ENCODE measurements around the gene CAMTA1.

Gene CAMTA1

GRCh38 chr1:6864166-6864565 is 78.9 kb downstream of the CAMTA1 start:
- Histone ChIP-seq H3K27ac (ENCODE audit: low read length) (no peak overlapping the region), H3K4me3 (ENCODE audit: low read length in 2 of 2) (no peak overlapping the region), H3K9me3 (ENCODE audit: control insufficient read depth in 2 of 2, low read length in 2 of 2) (no peaks in the 10 kb centered on the region), H3K9ac (ENCODE audit: low read length in 2 of 2) (no peak overlapping the region), H3K4me1 (ENCODE audit: control insufficient read depth, insufficient read depth, low read length) (no peaks in the 10 kb centered on the region), H3K36me3 (ENCODE audit: control insufficient read depth in 2 of 2, insufficient read depth in 2 of 2, low read length in 2 of 2) (no peaks in the 10 kb centered on the region), H3K27me3 (ENCODE audit: control insufficient read depth in 1 of 2, insufficient read depth in 2 of 2, low read length in 2 of 2) (no peaks in the 10 kb centered on the region)

- Histone ChIP-seq H3K27ac (ENCODE audit: low read length) (no peak overlapping the region), H3K9me3 (ENCODE audit: control insufficient read depth in 2 of 2, low read length in 2 of 2) (no peaks in the 10 kb centered on the region), H3K9ac (ENCODE audit: low read length in 2 of 2) (no peak overlapping the region), H3K27me3 (ENCODE audit: control insufficient read depth in 1 of 2, insufficient read depth in 2 of 2, low read length in 2 of 2) (no peaks in the 10 kb centered on the region), H3K4me3 (ENCODE audit: low read length in 2 of 2) (no peak overlapping the region), H3K36me3 (ENCODE audit: control insufficient read depth in 2 of 2, insufficient read depth in 2 of 2, low read length in 2 of 2) (no peaks in the 10 kb centered on the region), H3K4me1 (ENCODE audit: control insufficient read depth, insufficient read depth, low read length) (no peaks in the 10 kb centered on the region)
These were observed 81.6 kb downstream of the CAMTA1 start for GRCh38 chr1:6866825-6867224.

GRCh38 chr1:6867321-6867720 is 82.1 kb downstream of the CAMTA1 start:
- no peak overlapping the region for H3K27ac ChIP-seq (ENCODE audit: low read length)
- no peaks in the 10 kb centered on the region for H3K27me3 ChIP-seq (ENCODE audit: control insufficient read depth in 1 of 2, insufficient read depth in 2 of 2, low read length in 2 of 2)
- no peaks in the 10 kb centered on the region for H3K4me1 ChIP-seq (ENCODE audit: control insufficient read depth, insufficient read depth, low read length)
- no peak overlapping the region for H3K9ac ChIP-seq (ENCODE audit: low read length in 2 of 2)
- no peaks in the 10 kb centered on the region for H3K36me3 ChIP-seq (ENCODE audit: control insufficient read depth in 2 of 2, insufficient read depth in 2 of 2, low read length in 2 of 2)
- H3K4me3 ChIP-seq (ENCODE audit: low read length in 2 of 2): no peak overlapping the region
- no peaks in the 10 kb centered on the region for H3K9me3 ChIP-seq (ENCODE audit: control insufficient read depth in 2 of 2, low read length in 2 of 2)

- H3K27ac ChIP-seq (ENCODE audit: low read length): no peak overlapping the region
- no peaks in the 10 kb centered on the region for H3K9me3 ChIP-seq (ENCODE audit: control insufficient read depth in 2 of 2, low read length in 2 of 2)
- H3K27me3 ChIP-seq (ENCODE audit: control insufficient read depth in 1 of 2, insufficient read depth in 2 of 2, low read length in 2 of 2): no peaks in the 10 kb centered on the region
- no peak overlapping the region for H3K9ac ChIP-seq (ENCODE audit: low read length in 2 of 2)
- H3K4me3 ChIP-seq (ENCODE audit: low read length in 2 of 2): no peak overlapping the region
- H3K36me3 ChIP-seq (ENCODE audit: control insufficient read depth in 2 of 2, insufficient read depth in 2 of 2, low read length in 2 of 2): no peaks in the 10 kb centered on the region
- no peaks in the 10 kb centered on the region for H3K4me1 ChIP-seq (ENCODE audit: control insufficient read depth, insufficient read depth, low read length)
These were observed 82.7 kb downstream of the CAMTA1 start for GRCh38 chr1:6867729-6868659.

GRCh38 chr1:6868660-6869380 is 83.6 kb downstream of the CAMTA1 start:
- H3K27me3 ChIP-seq (ENCODE audit: control insufficient read depth in 1 of 2, insufficient read depth in 2 of 2, low read length in 2 of 2): no peaks in the 10 kb centered on the region
- no peaks in the 10 kb centered on the region for H3K36me3 ChIP-seq (ENCODE audit: control insufficient read depth in 2 of 2, insufficient read depth in 2 of 2, low read length in 2 of 2)
- H3K4me3 ChIP-seq (ENCODE audit: low read length in 2 of 2): no peak overlapping the region
- no peak overlapping the region for H3K9ac ChIP-seq (ENCODE audit: low read length in 2 of 2)
- no peak overlapping the region for H3K27ac ChIP-seq (ENCODE audit: low read length)
- H3K9me3 ChIP-seq (ENCODE audit: control insufficient read depth in 2 of 2, low read length in 2 of 2): no peaks in the 10 kb centered on the region
- H3K4me1 ChIP-seq (ENCODE audit: control insufficient read depth, insufficient read depth, low read length): no peaks in the 10 kb centered on the region

GRCh38 chr1:6869545-6869944 is 84.3 kb downstream of the CAMTA1 start:
- peaks cover under 1 to 3% of the 10 kb centered on the region in 2 donors for H3K36me3 ChIP-seq (ENCODE audit: control insufficient read depth in 2 of 2, insufficient read depth in 2 of 2, low read length in 2 of 2)
- no peak overlapping the region for H3K9ac ChIP-seq (ENCODE audit: low read length in 2 of 2)
- no peak overlapping the region for H3K4me3 ChIP-seq (ENCODE audit: low read length in 2 of 2)
- H3K9me3 ChIP-seq (ENCODE audit: control insufficient read depth in 2 of 2, low read length in 2 of 2): no peaks in the 10 kb centered on the region
- H3K27ac ChIP-seq (ENCODE audit: low read length): no peak overlapping the region
- H3K4me1 ChIP-seq (ENCODE audit: control insufficient read depth, insufficient read depth, low read length): no peaks in the 10 kb centered on the region
- no peaks in the 10 kb centered on the region for H3K27me3 ChIP-seq (ENCODE audit: control insufficient read depth in 1 of 2, insufficient read depth in 2 of 2, low read length in 2 of 2)

GRCh38 chr1:6870086-6870485 is 84.8 kb downstream of the CAMTA1 start:
- Histone ChIP-seq H3K36me3 (ENCODE audit: control insufficient read depth in 2 of 2, insufficient read depth in 2 of 2, low read length in 2 of 2) (peaks cover 6 to 8% of the 10 kb centered on the region in 2 donors), H3K4me1 (ENCODE audit: control insufficient read depth, insufficient read depth, low read length) (no peaks in the 10 kb centered on the region), H3K9ac (ENCODE audit: low read length in 2 of 2) (no peak overlapping the region), H3K27ac (ENCODE audit: low read length) (no peak overlapping the region), H3K27me3 (ENCODE audit: control insufficient read depth in 1 of 2, insufficient read depth in 2 of 2, low read length in 2 of 2) (no peaks in the 10 kb centered on the region), H3K9me3 (ENCODE audit: control insufficient read depth in 2 of 2, low read length in 2 of 2) (no peaks in the 10 kb centered on the region), H3K4me3 (ENCODE audit: low read length in 2 of 2) (no peak overlapping the region)

GRCh38 chr1:6870571-6870970 is 85.3 kb downstream of the CAMTA1 start:
- Histone ChIP-seq H3K27me3 (ENCODE audit: control insufficient read depth in 1 of 2, insufficient read depth in 2 of 2, low read length in 2 of 2) (no peaks in the 10 kb centered on the region), H3K4me3 (ENCODE audit: low read length in 2 of 2) (no peak overlapping the region), H3K36me3 (ENCODE audit: control insufficient read depth in 2 of 2, insufficient read depth in 2 of 2, low read length in 2 of 2) (peaks cover 6 to 8% of the 10 kb centered on the region in 2 donors), H3K4me1 (ENCODE audit: control insufficient read depth, insufficient read depth, low read length) (no peaks in the 10 kb centered on the region), H3K27ac (ENCODE audit: low read length) (no peak overlapping the region), H3K9ac (ENCODE audit: low read length in 2 of 2) (no peak overlapping the region), H3K9me3 (ENCODE audit: control insufficient read depth in 2 of 2, low read length in 2 of 2) (no peaks in the 10 kb centered on the region)

GRCh38 chr1:6871300-6871972 is 86.2 kb downstream of the CAMTA1 start:
- Histone ChIP-seq H3K4me3 (ENCODE audit: low read length in 2 of 2) (no peak overlapping the region), H3K27ac (ENCODE audit: low read length) (no peak overlapping the region), H3K9me3 (ENCODE audit: control insufficient read depth in 2 of 2, low read length in 2 of 2) (no peaks in the 10 kb centered on the region), H3K27me3 (ENCODE audit: control insufficient read depth in 1 of 2, insufficient read depth in 2 of 2, low read length in 2 of 2) (no peaks in the 10 kb centered on the region), H3K36me3 (ENCODE audit: control insufficient read depth in 2 of 2, insufficient read depth in 2 of 2, low read length in 2 of 2) (peaks cover 6 to 10% of the 10 kb centered on the region in 2 donors), H3K4me1 (ENCODE audit: control insufficient read depth, insufficient read depth, low read length) (no peaks in the 10 kb centered on the region), H3K9ac (ENCODE audit: low read length in 2 of 2) (no peak overlapping the region)

GRCh38 chr1:6872573-6873261 is 87.5 kb downstream of the CAMTA1 start:
- no peaks in the 10 kb centered on the region for H3K9me3 ChIP-seq (ENCODE audit: control insufficient read depth in 2 of 2, low read length in 2 of 2)
- no peak overlapping the region for H3K27ac ChIP-seq (ENCODE audit: low read length)
- H3K9ac ChIP-seq (ENCODE audit: low read length in 2 of 2): no peak overlapping the region
- H3K4me1 ChIP-seq (ENCODE audit: control insufficient read depth, insufficient read depth, low read length): no peaks in the 10 kb centered on the region
- peaks cover 6 to 15% of the 10 kb centered on the region in 2 donors for H3K36me3 ChIP-seq (ENCODE audit: control insufficient read depth in 2 of 2, insufficient read depth in 2 of 2, low read length in 2 of 2)
- H3K4me3 ChIP-seq (ENCODE audit: low read length in 2 of 2): no peak overlapping the region
- no peaks in the 10 kb centered on the region for H3K27me3 ChIP-seq (ENCODE audit: control insufficient read depth in 1 of 2, insufficient read depth in 2 of 2, low read length in 2 of 2)
